Mesenchymal stem cell (in vitro differentiated cells and primary cell): ENCODE results near the gene ANKRD2.
A peak's percentile ranks its signal among the peaks of the same experiment; 100 is the strongest.
"Not testable (repeated sequence)": the region's sequence is repeated elsewhere in the genome, so short reads cannot be mapped to it uniquely, and the experiment has no call there.

Experiments used
- DNase-seq: peaks from one replicate; pipeline ENCODE4 v3.0.0-alpha.2; 2013
- H2AFZ ChIP-seq: one replicate; pipeline ENCODE4 v1.6.1; 2013; ENCODE audit warnings: low read depth, mild to moderate bottlenecking, control low read depth, inconsistent platforms, low read length, moderate library complexity
- H2AK5ac ChIP-seq: 2 replicates; pipeline ENCODE4 v1.6.1; 2013; ENCODE audit warnings: low read length, moderate library complexity, mild to moderate bottlenecking, inconsistent platforms; ENCODE audit not compliant: severe bottlenecking
- H2BK120ac ChIP-seq: one replicate; pipeline ENCODE4 v1.6.1; 2013; ENCODE audit warnings: low read depth, mild to moderate bottlenecking, inconsistent platforms, low read length, moderate library complexity
- H2BK12ac ChIP-seq, 2 experiments: one replicate each; pipeline ENCODE4 v1.6.1; 2013; ENCODE audit warnings: inconsistent platforms in 2 of 2, low read length in 2 of 2, mild to moderate bottlenecking in 2 of 2, moderate library complexity in 2 of 2, control low read depth in 1 of 2
- H2BK15ac ChIP-seq: one replicate; pipeline ENCODE4 v1.6.1; 2013; ENCODE audit warnings: mild to moderate bottlenecking, low read depth, inconsistent platforms; ENCODE audit not compliant: poor library complexity, severe bottlenecking
- H2BK5ac ChIP-seq: 2 replicates; pipeline ENCODE4 v1.6.1; 2013; ENCODE audit warnings: low read depth, mild to moderate bottlenecking, low read length, control low read depth, inconsistent platforms; ENCODE audit not compliant: poor library complexity, severe bottlenecking
- H3K14ac ChIP-seq, 2 experiments: one replicate each; pipeline ENCODE4 v1.6.1; 2013; ENCODE audit warnings: inconsistent platforms in 2 of 2, low read length in 2 of 2, control low read depth in 1 of 2, mild to moderate bottlenecking in 1 of 2, moderate library complexity in 1 of 2
- H3K18ac ChIP-seq, 2 experiments: one replicate each; pipeline ENCODE4 v1.6.1; 2013; ENCODE audit warnings: inconsistent platforms in 2 of 2, low read length in 2 of 2, control low read depth in 1 of 2, low read depth in 1 of 2, mild to moderate bottlenecking in 1 of 2
- H3K23ac ChIP-seq, 2 experiments: one replicate each; pipeline ENCODE4 v1.6.1; 2013; ENCODE audit warnings: inconsistent platforms in 2 of 2, low read length in 2 of 2, mild to moderate bottlenecking in 2 of 2, moderate library complexity in 2 of 2, control low read depth in 1 of 2
- H3K27ac ChIP-seq: 2 replicates; pipeline ENCODE4 v1.5.1; 2013; ENCODE audit warnings: mild to moderate bottlenecking, moderate library complexity, low read length, control low read depth, inconsistent platforms; ENCODE audit not compliant: poor library complexity, severe bottlenecking
- H3K27me3 ChIP-seq, 2 experiments: 2 replicates each; pipeline versions ENCODE4 v1.6.1 to v1.7.0; 2013; ENCODE audit warnings: low read length in 2 of 2, mild to moderate bottlenecking in 2 of 2, moderate library complexity in 2 of 2, control low read depth in 1 of 2, inconsistent platforms in 1 of 2; ENCODE audit not compliant: control insufficient read depth in 1 of 2, insufficient read depth in 1 of 2
- H3K36me3 ChIP-seq, 2 experiments: 2 replicates each; pipeline versions ENCODE4 v1.6.1 to v1.7.0; 2013; ENCODE audit warnings: low read length in 2 of 2, control low read depth in 1 of 2, inconsistent platforms in 1 of 2, low read depth in 1 of 2, mild to moderate bottlenecking in 1 of 2; ENCODE audit not compliant: insufficient read depth in 2 of 2, control insufficient read depth in 1 of 2
- H3K4ac ChIP-seq, 2 experiments: one replicate each; pipeline ENCODE4 v1.6.1; 2013; ENCODE audit warnings: inconsistent platforms in 2 of 2, low read length in 2 of 2, mild to moderate bottlenecking in 2 of 2, moderate library complexity in 2 of 2, control low read depth in 1 of 2, low read depth in 1 of 2
- H3K4me1 ChIP-seq: 2 replicates; pipeline ENCODE4 v1.6.1; 2013; ENCODE audit warnings: low read depth, low read length, control low read depth; ENCODE audit not compliant: control insufficient read depth, insufficient read depth
- H3K4me2 ChIP-seq: 2 replicates; pipeline ENCODE4 v1.6.1; 2013; ENCODE audit warnings: low read length, mild to moderate bottlenecking, inconsistent platforms; ENCODE audit not compliant: poor library complexity, severe bottlenecking
- H3K4me3 ChIP-seq, 2 experiments: 2 replicates each; pipeline versions ENCODE4 v1.5.1 to v1.7.0; 2013; ENCODE audit warnings: low read length in 2 of 2, mild to moderate bottlenecking in 2 of 2, control low read depth in 1 of 2, low read depth in 1 of 2; ENCODE audit not compliant: insufficient read depth in 1 of 2
- H3K79me1 ChIP-seq: replicated peaks from 2 replicates; pipeline ENCODE4 v1.6.1; 2013; ENCODE audit warnings: mild to moderate bottlenecking, control low read depth, low read length, inconsistent platforms; ENCODE audit not compliant: poor library complexity, severe bottlenecking
- H3K9ac ChIP-seq: 2 replicates; pipeline ENCODE4 v1.7.0; 2013; ENCODE audit warnings: mild to moderate bottlenecking, low read length, moderate library complexity
- H3K9me3 ChIP-seq: 2 replicates; pipeline ENCODE4 v1.7.0; 2013; ENCODE audit warnings: mild to moderate bottlenecking, low read length; ENCODE audit not compliant: control insufficient read depth
- H4K8ac ChIP-seq: one replicate; pipeline ENCODE4 v1.6.1; 2013; ENCODE audit warnings: inconsistent platforms, mild to moderate bottlenecking, low read length, moderate library complexity
- H4K91ac ChIP-seq: one replicate; pipeline ENCODE4 v1.6.1; 2013; ENCODE audit warnings: mild to moderate bottlenecking, low read length, inconsistent platforms
- WGBS: methylation state at CpG from one replicate; pipeline ENCODE4 v1.1.7; 2013; ENCODE audit warnings: mixed read lengths; 5-methylcytosine and 5-hydroxymethylcytosine counted together

The ANKRD2 gene

GRCh38 chr10:97550336-97551149 is 22.0 kb upstream of the ANKRD2 start:
- H2BK120ac ChIP-seq, result peak overlapping the region; percentile 74
- peak overlapping the region; percentile 22 for H3K27ac ChIP-seq
- no peak overlapping the region for H3K4me3 ChIP-seq
- H3K18ac ChIP-seq, result peak overlapping the region; percentile 63 to 84
- peak overlapping the region; percentile 99 for H4K8ac ChIP-seq
- H3K4me2 ChIP-seq, result no peak overlapping the region
- no peak overlapping the region for H2BK5ac ChIP-seq
- H3K14ac ChIP-seq, result peak overlapping the region in 1 of 2 experiments; percentile 5
- DNase-seq, result no peak
- WGBS, result 59% methylated on average over 8 of the region's 10 CpGs
- H4K91ac ChIP-seq, result peak overlapping the region; percentile 77
- no peak overlapping the region for H2BK15ac ChIP-seq
- H3K9me3 ChIP-seq, result no peaks in the 10 kb centered on the region
- no peak overlapping the region for H2AK5ac ChIP-seq
- H3K9ac ChIP-seq, result peak overlapping the region; percentile 61
- no peak overlapping the region for H2AFZ ChIP-seq
- H3K4me1 ChIP-seq, result peaks cover 34% of the 10 kb centered on the region
- H3K4ac ChIP-seq, result peak overlapping the region; percentile 7 to 96
- peaks cover 25% of the 10 kb centered on the region for H3K79me1 ChIP-seq
- peaks cover 0 to 38% of the 10 kb centered on the region in 2 experiments for H3K36me3 ChIP-seq
- peak overlapping the region; percentile 90 to 97 for H2BK12ac ChIP-seq
- no peaks in the 10 kb centered on the region for H3K27me3 ChIP-seq
- peak overlapping the region; percentile 5 to 11 for H3K23ac ChIP-seq

- H2BK15ac ChIP-seq, result peak overlapping the region; percentile 50
- no peak overlapping the region for H3K23ac ChIP-seq
- H3K18ac ChIP-seq, result no peak overlapping the region
- H3K14ac ChIP-seq, result no peak overlapping the region
- H4K8ac ChIP-seq, result no peak overlapping the region
- H3K9me3 ChIP-seq, result no peaks in the 10 kb centered on the region
- H3K9ac ChIP-seq, result no peak overlapping the region
- no peak for DNase-seq
- H2BK12ac ChIP-seq, result no peak overlapping the region
- no peak overlapping the region for H2BK120ac ChIP-seq
- no peak overlapping the region for H4K91ac ChIP-seq
- H2AFZ ChIP-seq, result no peak overlapping the region
- no peak overlapping the region for H2AK5ac ChIP-seq
- WGBS, result 98% methylated on average over 6 of the region's 6 CpGs
- H3K4me1 ChIP-seq, result peaks cover 34% of the 10 kb centered on the region
- peaks cover 0 to 38% of the 10 kb centered on the region in 2 experiments for H3K36me3 ChIP-seq
- no peak overlapping the region for H3K4ac ChIP-seq
- H3K4me3 ChIP-seq, result no peak overlapping the region
- H3K27me3 ChIP-seq, result no peaks in the 10 kb centered on the region
- no peak overlapping the region for H3K4me2 ChIP-seq
- H3K79me1 ChIP-seq, result peaks cover 23% of the 10 kb centered on the region
- no peak overlapping the region for H3K27ac ChIP-seq
- no peak overlapping the region for H2BK5ac ChIP-seq
These were observed 21.3 kb upstream of the ANKRD2 start for GRCh38 chr10:97551271-97551670.

GRCh38 chr10:97553575-97554031 is 19.0 kb upstream of the ANKRD2 start:
- Histone ChIP-seq H3K23ac (no peak overlapping the region), H4K91ac (no peak overlapping the region), H3K18ac (no peak overlapping the region), H3K79me1 (peaks cover 15% of the 10 kb centered on the region), H2BK5ac (no peak overlapping the region), H2BK12ac (peak overlapping the region in 1 of 2 experiments; percentile 3), H3K4me1 (peaks cover 24% of the 10 kb centered on the region), H3K9ac (peak overlapping the region; percentile 48), H3K36me3 (peaks cover 0 to 33% of the 10 kb centered on the region in 2 experiments), H2BK15ac (no peak overlapping the region), H2AK5ac (peak overlapping the region; percentile 66), H3K9me3 (no peaks in the 10 kb centered on the region), H3K27ac (no peak overlapping the region), H4K8ac (no peak overlapping the region), H3K27me3 (no peaks in the 10 kb centered on the region), H2BK120ac (no peak overlapping the region), H3K14ac (no peak overlapping the region), H2AFZ (no peak overlapping the region), H3K4me2 (no peak overlapping the region), H3K4ac (peak overlapping the region in 1 of 2 experiments; percentile 12), H3K4me3 (no peak overlapping the region)
- 22% methylated on average over 5 of the region's 6 CpGs for WGBS
- peak; percentile 77 for DNase-seq

- H3K4me2 ChIP-seq, H2BK5ac ChIP-seq, H2BK15ac ChIP-seq, H2AFZ ChIP-seq, H3K14ac ChIP-seq, H2BK120ac ChIP-seq, H3K27ac ChIP-seq, H3K27me3 ChIP-seq, H3K9ac ChIP-seq, H4K91ac ChIP-seq, H3K4ac ChIP-seq, H3K23ac ChIP-seq, H3K4me3 ChIP-seq, H2AK5ac ChIP-seq, H3K18ac ChIP-seq, DNase-seq, H4K8ac ChIP-seq, H3K9me3 ChIP-seq, H2BK12ac ChIP-seq: not testable (repeated sequence)
- peaks cover 0 to 29% of the 10 kb centered on the region in 2 experiments for H3K36me3 ChIP-seq
- WGBS, result 100% methylated on average over 5 of the region's 5 CpGs
- peaks cover 12% of the 10 kb centered on the region for H3K79me1 ChIP-seq
- peaks cover 20% of the 10 kb centered on the region for H3K4me1 ChIP-seq
These were observed 18.2 kb upstream of the ANKRD2 start for GRCh38 chr10:97554336-97554735.
